GM10847 (cell line): Measurements from ENCODE around the gene PSME1.

Experiments used
- POLR2A ChIP-seq: IDR thresholded peaks from 2 replicates; pipeline ENCODE4 v1.6.1; 2011; ENCODE audit not compliant: insufficient read length; ENCODE audit errors: extremely low read depth

PSME1 gene

DNA sequence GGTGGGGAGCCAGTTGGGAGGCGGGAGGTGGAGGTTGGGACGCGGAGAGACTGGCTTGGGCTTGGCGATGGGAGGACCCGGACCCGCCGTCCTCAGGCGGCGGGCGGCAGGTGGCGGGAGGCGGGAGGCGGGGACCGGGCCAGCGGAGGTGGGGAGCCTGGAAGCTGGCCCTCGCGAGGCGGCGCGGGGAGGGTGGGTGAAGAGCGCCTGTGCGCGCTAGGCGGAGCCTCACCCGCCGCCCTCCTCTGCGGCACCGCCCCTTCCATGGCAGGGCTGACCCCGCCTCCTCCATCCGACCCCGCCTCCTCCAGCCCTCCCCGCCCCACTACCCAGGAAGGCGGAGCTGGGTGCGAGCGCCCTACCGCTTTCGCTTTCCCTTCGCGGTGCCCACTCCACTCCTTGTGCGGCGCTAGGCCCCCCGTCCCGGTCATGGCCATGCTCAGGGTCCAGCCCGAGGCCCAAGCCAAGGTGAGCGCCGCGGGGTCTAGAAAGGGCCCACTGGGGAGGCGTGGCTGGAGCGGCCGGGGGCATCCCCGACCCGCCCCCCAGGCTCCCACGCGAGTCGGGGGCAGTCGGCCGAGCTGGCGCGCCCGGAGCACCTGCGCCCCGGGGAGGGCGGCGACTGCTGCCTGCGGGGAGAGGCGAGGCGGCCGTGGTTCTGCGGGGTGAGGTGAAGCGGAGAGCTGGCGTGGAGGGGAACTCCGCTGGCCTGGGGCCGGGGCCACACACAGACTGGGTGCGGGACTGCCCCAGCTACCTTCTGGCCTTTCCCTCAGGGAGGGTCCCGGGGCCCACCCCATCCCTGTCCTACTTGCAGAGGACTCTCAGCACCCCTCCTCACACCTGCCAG lies at the start of gene PSME1:
TSS of gene PSME1 (plus strand) at position 361 of the 850 bp plus-strand sequence. CDS start at position 430, 69 bp downstream.
- peak; percentile 56 for TF ChIP-seq POLR2A

DNA sequence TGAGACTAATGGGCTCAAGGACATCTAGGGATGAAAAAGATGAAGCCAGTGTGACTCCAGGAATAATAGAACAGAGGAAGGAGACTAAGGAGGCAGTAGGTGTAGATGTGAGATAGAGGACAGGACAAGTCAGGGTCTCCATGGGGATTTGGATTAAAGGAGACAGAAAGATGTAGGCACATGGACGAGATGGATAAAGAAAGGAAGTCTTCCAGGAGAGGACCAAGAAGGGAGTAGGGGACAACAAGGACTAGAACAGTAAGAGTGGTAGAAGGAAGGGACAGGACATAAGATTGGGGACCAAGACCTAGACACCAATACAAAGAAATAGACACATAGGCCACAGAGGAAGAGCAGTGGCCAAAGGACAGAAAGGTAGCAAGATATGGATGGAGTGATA lies 49.0 kb upstream of the PSME1 start:
- TF ChIP-seq POLR2A, result no peak

DNA sequence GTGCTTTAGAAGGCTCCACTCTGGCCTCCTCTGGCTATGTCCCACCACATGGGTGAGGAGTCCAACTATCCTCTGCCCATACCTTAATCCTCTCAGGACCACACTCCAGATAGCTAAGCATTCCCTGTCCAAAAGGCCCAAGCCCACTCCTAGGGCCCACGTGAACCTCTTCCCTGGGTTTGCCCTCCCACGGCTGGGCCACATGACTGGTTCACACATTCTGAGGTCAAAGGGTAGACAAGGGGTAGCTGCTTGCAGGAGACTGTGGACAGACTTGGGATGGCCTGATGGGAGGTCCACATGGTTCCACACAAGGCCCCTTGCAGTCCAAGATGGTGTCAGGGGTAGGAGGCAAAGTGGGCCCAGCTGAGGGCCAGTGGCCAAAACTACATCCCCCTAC lies 47.9 kb upstream of the PSME1 start:
- no peak for TF ChIP-seq POLR2A

DNA sequence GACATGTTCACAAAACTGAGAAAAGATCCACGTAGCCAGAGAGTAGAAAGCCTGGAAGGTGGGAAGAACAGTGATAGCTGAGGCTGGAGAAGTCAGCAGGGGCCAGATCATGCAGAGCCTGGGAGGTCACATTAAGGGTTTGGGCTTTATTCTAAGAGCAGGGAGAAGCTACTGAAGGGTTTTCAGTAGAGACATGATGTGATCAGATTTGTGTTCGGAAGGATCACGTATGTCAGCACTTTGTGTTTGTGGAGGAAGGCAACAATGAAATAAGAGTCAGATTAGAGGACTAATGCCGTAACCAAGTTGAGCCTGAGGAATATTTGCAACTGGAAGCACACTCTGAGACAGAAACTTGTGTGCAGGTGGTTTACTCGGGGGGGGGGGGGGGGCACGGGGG lies 46.1 kb upstream of the PSME1 start:
- TF ChIP-seq POLR2A, result no peak

DNA sequence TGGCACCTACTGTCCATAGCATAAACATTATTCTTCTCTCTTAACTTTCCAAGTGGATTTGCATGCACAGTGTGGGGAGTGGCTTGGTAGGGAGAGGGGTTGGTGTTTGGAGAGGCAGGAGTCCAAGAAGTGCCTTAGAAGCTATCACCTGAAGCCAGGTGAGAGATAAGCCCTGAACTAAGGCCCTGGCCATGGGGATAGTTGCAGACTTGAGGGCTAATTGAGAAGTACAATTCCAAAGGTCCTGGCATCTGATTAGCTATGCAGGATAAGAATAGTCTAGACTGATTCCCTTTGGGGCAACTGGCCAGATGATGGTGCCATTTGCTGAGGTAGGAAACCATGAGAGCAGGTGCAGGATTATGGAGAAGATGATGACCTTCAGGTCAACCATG lies 43.9 kb upstream of the PSME1 start:
- TF ChIP-seq POLR2A, result no peak

DNA sequence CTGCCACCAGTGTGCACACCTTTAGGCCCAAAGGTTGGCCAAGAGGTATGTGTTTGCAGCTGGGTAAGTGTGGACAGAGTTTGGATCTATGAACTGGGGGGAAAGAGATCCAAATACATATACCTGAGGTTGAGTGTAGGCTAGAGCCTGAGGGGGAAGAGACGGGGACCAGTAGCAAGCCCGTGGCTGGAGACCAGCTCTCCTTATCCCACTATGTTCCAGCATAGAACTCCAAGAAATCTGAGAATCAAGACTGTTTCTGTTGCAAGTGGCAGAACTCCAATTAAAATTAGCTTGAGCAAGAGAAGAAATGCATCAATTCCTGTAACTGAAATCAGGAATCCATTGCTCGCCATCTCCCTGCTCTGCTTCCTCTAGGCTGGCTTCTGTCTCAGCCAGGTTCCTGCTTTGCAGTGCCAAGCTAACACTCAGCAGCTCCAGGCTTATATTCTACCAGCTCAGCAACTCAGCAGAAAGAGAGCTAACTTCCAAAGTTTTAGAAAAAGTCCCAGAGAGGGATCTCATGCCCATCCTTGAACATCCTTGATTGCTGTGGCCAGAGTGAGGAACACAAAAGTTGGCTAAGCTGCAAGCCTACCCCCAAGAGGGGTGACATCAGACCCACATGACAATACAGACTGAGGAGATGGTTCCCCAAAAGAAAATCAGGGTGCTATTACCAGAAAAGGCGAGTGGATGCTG lies 43.3 kb upstream of the PSME1 start:
- TF ChIP-seq POLR2A, result no peak

DNA sequence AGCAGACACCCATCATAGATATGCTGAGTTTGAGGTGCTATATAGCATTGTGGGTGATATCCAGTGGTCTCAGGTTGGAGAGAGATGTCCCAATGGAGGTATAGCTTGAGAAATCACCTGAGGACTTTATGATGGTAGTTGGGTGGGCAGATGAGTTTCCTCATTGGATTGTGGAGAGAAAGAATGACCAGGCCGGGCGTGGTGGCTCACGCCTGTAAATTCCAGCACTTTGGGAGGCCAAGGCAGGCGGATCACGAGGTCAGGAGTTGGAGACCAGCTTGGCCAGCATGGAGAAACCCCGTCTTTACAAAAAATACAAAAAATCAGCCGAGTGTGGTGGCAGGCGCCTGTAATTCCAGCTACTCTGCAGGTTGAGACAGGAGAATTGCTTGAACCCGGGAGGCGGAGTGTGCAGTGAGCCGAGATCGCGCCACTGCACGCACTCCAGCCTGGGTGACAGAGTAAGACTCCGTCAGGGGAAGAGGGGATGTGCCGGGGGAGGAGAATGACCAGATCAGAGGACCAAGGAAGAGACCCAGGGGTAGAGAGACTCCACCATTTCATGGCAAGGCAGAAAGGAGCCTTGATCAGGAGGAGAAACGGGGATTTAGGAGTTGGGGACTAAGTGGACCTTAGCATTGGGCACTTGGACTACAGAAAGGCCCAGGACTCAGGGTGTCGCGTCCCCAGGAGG lies 42.6 kb upstream of the PSME1 start:
- TF ChIP-seq POLR2A, result no peak

DNA sequence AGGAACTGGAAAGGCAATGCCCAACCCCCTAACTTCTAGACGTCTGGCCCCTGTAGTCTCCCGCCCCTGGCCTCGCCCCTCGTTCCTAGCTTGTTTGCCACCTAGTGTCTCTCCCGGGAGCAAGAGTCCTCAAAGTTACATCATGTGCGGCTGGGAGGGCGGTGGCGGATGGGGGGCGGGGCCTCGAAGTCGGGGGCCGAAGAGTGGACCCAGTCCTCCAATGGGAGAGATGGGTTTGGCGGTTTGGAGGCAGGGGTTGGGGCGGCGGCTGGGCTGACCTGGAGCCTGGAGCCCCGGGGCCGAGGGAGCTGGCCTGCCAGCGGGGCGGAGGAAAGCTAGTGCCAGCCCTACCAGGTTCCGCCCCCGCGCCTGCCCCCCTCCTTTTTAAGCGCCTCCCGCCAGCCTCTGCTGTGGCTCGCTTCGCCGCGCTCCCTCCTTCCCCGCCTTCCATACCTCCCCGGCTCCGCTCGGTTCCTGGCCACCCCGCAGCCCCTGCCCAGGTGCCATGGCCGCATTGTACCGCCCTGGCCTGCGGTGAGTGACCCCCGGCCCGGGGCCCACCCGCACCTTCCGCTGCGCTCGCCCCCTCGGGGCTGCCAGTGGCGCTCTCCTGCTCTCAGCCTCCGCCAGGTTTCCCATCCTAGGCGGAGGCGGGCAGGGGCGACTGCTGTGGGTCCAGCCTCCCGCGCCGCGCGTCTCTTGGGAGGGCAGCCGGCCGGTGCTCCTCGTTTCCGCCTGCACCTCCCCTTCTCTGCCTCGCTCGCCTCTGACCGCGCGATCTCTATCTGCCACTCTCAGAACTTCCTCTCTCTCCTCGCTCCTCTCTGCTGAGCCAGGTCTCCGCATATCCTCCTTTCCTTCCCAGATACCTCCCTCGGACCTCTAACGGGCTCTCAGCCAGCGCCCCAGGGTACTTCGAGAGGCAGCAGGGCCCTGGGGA lies 41.8 kb upstream of the PSME1 start, which contains the start of gene PCK2:
TSS of gene PCK2 (plus strand) at position 411 of the 940 bp plus-strand sequence. CDS start at position 506, 95 bp downstream.
- TF ChIP-seq POLR2A, result peak; percentile 97

DNA sequence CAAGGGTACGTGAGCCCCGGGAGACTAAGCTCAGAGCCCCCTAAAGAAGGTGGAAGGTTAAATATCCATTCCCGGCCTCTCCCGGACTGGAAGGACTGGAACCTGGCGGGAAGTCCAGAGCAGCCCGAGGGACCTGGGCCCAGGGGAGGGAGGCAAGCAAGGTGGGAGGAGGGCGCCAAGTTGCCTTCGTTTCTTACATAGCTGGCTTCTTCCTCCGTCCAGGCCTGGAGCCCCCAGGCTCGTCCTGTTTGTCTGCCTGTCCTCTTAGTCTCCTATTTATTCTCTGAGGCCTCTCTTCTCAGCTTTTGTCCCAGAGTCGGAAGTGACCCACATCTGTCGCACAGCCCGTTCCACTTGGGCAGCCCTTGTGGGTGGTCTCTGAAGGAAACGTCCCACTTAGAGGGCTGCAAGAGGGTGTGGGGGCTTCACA lies 41.1 kb upstream of the PSME1 start:
- TF ChIP-seq POLR2A, result no peak

DNA sequence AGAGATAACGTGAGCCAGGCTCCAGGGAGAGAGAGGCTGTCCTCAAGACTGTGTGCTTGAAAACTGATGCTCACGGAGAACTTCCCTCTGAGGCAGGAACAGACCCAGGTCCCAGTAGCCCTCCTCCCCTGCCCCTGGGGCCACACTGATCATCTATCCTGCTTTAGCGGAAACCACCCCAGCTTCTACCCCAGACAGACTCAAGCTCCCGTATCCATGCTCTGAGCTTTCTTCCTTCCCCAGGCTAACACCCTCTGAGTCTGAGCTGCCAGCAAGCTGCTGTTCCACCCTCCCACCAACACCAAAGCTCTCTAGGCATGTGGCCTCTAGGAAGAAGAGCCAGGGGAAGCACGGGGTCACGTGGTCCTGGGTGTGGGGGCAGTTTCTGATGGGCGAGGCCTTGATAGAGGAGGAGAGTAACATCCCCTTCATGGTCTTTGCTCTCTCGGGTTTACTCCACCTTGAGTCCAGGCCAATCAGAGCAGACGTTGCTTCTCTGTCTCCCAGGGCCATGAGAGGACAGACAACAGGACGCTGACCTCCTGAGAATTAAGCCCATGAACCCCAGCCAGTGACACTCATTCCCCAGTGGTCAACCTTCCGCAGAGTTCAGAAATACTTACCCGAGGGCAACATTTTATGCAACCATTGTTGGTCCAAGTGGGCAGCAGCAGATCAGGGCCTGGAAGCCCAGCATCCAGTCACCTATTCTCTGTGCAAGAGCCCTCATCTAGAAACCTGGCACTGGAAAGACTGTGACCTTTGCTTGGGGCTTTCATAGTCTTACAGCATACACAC lies 40.5 kb upstream of the PSME1 start:
- peak; percentile 92 for TF ChIP-seq POLR2A

DNA sequence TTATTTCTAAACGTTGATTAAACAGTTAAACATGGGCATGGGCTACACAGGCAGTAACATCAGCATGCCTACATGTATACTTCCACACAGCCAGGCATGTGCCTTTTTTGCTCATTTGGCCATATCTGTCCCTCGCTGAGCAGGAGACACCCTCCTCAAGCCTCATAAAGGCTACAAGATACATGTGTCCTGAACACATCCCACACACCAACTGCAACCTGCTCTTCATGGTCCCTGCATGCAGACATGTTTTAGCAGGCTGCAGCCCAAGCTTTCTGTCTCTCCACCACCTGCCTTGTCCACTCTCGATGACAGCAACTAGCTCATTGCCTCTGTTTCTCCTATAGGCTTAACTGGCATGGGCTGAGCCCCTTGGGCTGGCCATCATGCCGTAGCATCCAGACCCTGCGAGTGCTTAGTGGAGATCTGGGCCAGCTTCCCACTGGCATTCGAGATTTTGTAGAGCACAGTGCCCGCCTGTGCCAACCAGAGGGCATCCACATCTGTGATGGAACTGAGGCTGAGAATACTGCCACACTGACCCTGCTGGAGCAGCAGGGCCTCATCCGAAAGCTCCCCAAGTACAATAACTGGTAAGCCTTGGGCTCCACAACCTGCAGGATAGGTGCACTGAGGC lies 39.3 kb upstream of the PSME1 start:
- no peak for TF ChIP-seq POLR2A

DNA sequence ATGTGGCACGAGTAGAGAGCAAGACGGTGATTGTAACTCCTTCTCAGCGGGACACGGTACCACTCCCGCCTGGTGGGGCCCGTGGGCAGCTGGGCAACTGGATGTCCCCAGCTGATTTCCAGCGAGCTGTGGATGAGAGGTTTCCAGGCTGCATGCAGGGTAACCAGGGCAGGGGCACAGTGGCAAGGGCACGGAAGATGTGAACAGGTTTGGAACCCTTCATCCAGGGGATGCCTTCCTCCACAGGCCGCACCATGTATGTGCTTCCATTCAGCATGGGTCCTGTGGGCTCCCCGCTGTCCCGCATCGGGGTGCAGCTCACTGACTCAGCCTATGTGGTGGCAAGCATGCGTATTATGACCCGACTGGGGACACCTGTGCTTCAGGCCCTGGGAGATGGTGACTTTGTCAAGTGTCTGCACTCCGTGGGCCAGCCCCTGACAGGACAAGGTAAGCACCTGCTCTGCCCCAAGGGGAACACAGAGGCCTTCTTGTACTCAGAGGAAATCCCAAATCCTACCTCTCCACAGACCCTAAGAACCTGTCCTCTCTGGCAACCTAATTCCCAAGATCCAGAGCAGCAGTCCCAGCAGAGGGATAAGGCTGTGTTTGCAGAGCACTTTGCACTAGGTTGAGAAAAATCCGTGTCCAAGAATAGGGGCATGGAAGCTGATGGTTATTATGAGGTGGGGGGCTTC lies 37.6 kb upstream of the PSME1 start:
- TF ChIP-seq POLR2A, result no peak

DNA sequence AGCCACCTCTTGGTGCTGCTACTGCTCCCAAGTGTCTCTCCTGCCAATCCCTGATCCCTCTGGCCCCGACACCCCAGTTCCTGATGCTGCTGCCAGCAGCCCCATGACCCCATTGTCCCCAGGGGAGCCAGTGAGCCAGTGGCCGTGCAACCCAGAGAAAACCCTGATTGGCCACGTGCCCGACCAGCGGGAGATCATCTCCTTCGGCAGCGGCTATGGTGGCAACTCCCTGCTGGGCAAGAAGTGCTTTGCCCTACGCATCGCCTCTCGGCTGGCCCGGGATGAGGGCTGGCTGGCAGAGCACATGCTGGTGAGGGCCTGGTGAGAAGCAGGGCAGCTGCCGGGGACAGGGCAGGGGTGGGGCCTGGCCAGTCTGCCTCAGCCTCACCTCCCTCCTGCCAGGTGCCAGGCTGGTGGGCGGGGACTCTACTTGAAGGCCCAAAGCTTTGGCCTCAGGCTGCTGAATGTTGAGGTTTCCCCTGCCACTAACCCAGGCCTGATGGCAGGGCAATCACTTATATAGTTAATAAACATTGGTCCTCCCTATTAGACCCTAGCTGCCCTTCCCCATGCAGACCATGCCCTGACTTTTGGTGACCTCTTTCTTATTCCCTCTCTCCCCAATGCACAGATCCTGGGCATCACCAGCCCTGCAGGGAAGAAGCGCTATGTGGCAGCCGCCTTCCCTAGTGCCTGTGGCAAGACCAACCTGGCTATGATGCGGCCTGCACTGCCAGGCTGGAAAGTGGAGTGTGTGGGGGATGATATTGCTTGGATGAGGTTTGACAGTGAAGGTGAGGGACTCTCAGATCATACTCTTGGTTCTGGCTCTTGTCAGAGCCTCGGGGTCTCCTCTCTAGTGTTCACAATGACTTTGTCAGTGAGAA lies 36.8 kb upstream of the PSME1 start:
- no peak for TF ChIP-seq POLR2A
